MM.1S (cell line): ENCODE data around the gene TMEFF2.

Source experiments
- CTCF ChIP-seq: fragments of 300-600 bp; sonication (generic); IDR thresholded peaks from 2 replicates; pipeline ENCODE4 v1.5.1; 2016; ENCODE audit warnings: antibody characterized with exemption, low read length, mixed read lengths
- EZH2 ChIP-seq: fragments of 300-600 bp; sonication (generic); optimal IDR thresholded peaks from 2 replicates; pipeline ENCODE3; 2017; ENCODE audit warnings: low read depth, mild to moderate bottlenecking, antibody characterized with exemption, low read length, mixed read lengths
- EZH2phosphoT487 ChIP-seq: fragments of 300-600 bp; sonication (generic); IDR thresholded peaks from 2 replicates; pipeline ENCODE4 v1.6.1; 2018; ENCODE audit warnings: antibody characterized with exemption, low read length

- TF ChIP-seq EZH2, result no peak
- TF ChIP-seq CTCF, result no peak
- TF ChIP-seq EZH2phosphoT487, result no peak
Measured at GRCh38 chr2:191927991-191928390, 266.7 kb downstream of the TMEFF2 start.
